Upper lobe of left lung (tissue), 6 donors: ENCODE results near the gene LARGE1. TPM values are rescaled to one million over a fixed set of nuclear protein-coding genes. Genes with fewer than 3 reads are reported as not detected.
A peak's percentile ranks its signal among the peaks of the same experiment; 100 is the strongest.

Experiments used
- ATAC-seq, 2 donors: fragments of 200-7000 bp; cut with Tn5 transposase; one replicate each; pipeline ENCODE4 v1.9.1; 2022; ENCODE audit warnings: mild to moderate bottlenecking in 2 of 2, moderate library complexity in 2 of 2; ENCODE audit not compliant: low FRiP score in 2 of 2
- DNase-seq, 2 donors: peaks; one replicate each; pipeline ENCODE4 v3.0.0-alpha.2; 2019 to 2020
- H3K27ac ChIP-seq, 4 donors: fragments of 200-600 bp; sonication (generic); one replicate each; pipeline ENCODE4 v1.5.1; 2016 to 2019
- H3K27me3 ChIP-seq, 4 donors: fragments of 200-600 bp; sonication (generic); one replicate each; pipeline ENCODE4 v1.5.1; 2017 to 2019
- H3K36me3 ChIP-seq, 4 donors: fragments of 200-600 bp; sonication (generic); one replicate each; pipeline ENCODE4 v1.5.1; 2016 to 2019
- H3K4me1 ChIP-seq, 4 donors: fragments of 200-600 bp; sonication (generic); one replicate each; pipeline ENCODE4 v1.5.1; 2018 to 2019
- H3K4me3 ChIP-seq, 4 donors: fragments of 200-600 bp; sonication (generic); one replicate each; pipeline ENCODE4 v1.5.1; 2017 to 2019; ENCODE audit warnings: mild to moderate bottlenecking in 2 of 4, moderate library complexity in 1 of 4
- H3K9me3 ChIP-seq, 4 donors: fragments of 200-600 bp; sonication (generic); one replicate each; pipeline ENCODE4 v1.5.1; 2018 to 2019
- CTCF ChIP-seq, 6 experiments: fragments of 450-650 bp in 4 of 6; fragments of 200-600 bp in 2 of 6; sonication (generic) in 2 of 6; IDR thresholded peaks; one replicate each; pipeline ENCODE4 v1.5.1; 2016 to 2019; ENCODE audit warnings: antibody characterized with exemption in 6 of 6
- EP300 ChIP-seq, 4 donors: sonication (generic); formaldehyde crosslinking; IDR thresholded peaks; one replicate each; pipeline ENCODE4 v1.5.1; 2017; ENCODE audit warnings: antibody characterized with exemption in 4 of 4, control low read depth in 2 of 4
- POLR2A ChIP-seq, 4 donors: fragments of 450-650 bp; IDR thresholded peaks; one replicate each; pipeline ENCODE4 v1.5.1; 2016 to 2017; ENCODE audit warnings: antibody characterized with exemption in 4 of 4, mild to moderate bottlenecking in 2 of 4
- POLR2AphosphoS5 ChIP-seq, 2 donors: sonication (generic); formaldehyde crosslinking; IDR thresholded peaks; one replicate each; pipeline ENCODE4 v1.5.1; 2017; ENCODE audit warnings: antibody characterized with exemption in 2 of 2
- WGBS, 2 donors: methylation state at CpG; one replicate each; pipeline ENCODE4 v1.1.5; 2017 to 2018; 5-methylcytosine and 5-hydroxymethylcytosine counted together
- total RNA-seq, 6 donors: library from RNA; depleted of rRNA in 4 of 6; stranded (reverse); fragments of >200 nt in 4 of 6; gene quantifications; one replicate each; pipeline versions ENCODE4 v1.1.0 to v1.2.1, GENCODE V29; 2016 to 2021
- donor health status: DM: no; HTN: no; CAD: no; lungs with moderate emphysema.
- donor health status: DM: no; HTN: yes; CAD: no; lungs with severe emphysema.

The LARGE1 gene
- total RNA-seq, 6 donors from 2014 or later, result 14.0 to 56.6 (median 25.3) TPM

GRCh38 chr22:33927752-33928151 lies 7.5 kb upstream of the LARGE1 start:
- ATAC-seq (no peak), DNase-seq (no peak)
- Histone ChIP-seq H3K27ac (no peak overlapping the region), H3K9me3 (no peaks in the 10 kb centered on the region), H3K4me1 (peaks cover 5 to 15% (median 9%) of the 10 kb centered on the region in 4 donors), H3K36me3 (no peaks in the 10 kb centered on the region), H3K27me3 (no peaks in the 10 kb centered on the region), H3K4me3 (no peak overlapping the region)
- TF ChIP-seq POLR2A (IDR thresholded peaks at IDR 0.05), result no peak
- no peak for TF ChIP-seq EP300 (IDR thresholded peaks at IDR 0.05)
- 92 to 94% methylated on average over 5 of the region's 5 CpGs for WGBS, 2 donors

GRCh38 chr22:33925194-33925593 lies 4.9 kb upstream of the LARGE1 start:
- H3K4me3 ChIP-seq, result no peak overlapping the region
- TF ChIP-seq CTCF (IDR thresholded peaks at IDR 0.05) (no peak), EP300 (IDR thresholded peaks at IDR 0.05) (no peak)
- H3K27me3 ChIP-seq, result peaks cover 0 to under 1% (median 0%) of the 10 kb centered on the region in 4 donors
- no peaks in the 10 kb centered on the region for H3K9me3 ChIP-seq
- ATAC-seq (no peak), DNase-seq (no peak)
- H3K27ac ChIP-seq, result no peak overlapping the region
- WGBS, 2 donors, result 71 to 96% methylated on average over 4 of the region's 4 CpGs
- no peaks in the 10 kb centered on the region for H3K36me3 ChIP-seq
- peaks cover 10 to 19% (median 14%) of the 10 kb centered on the region in 4 donors for H3K4me1 ChIP-seq

GRCh38 chr22:33923660-33924246 lies 3.5 kb upstream of the LARGE1 start:
- 37 to 38% methylated on average over 17 of the region's 17 CpGs for WGBS, 2 donors
- Histone ChIP-seq H3K4me1 (peaks cover 12 to 31% (median 23%) of the 10 kb centered on the region in 4 donors), H3K4me3 (no peak overlapping the region), H3K27ac (no peak overlapping the region), H3K27me3 (peaks cover 0 to 6% (median 2%) of the 10 kb centered on the region in 4 donors), H3K9me3 (no peaks in the 10 kb centered on the region), H3K36me3 (no peaks in the 10 kb centered on the region)
- TF ChIP-seq POLR2AphosphoS5 (IDR thresholded peaks at IDR 0.05), result no peak
- peak in 5 of 6 experiments; percentile 61 to 71 (median 65) for TF ChIP-seq CTCF (IDR thresholded peaks at IDR 0.05)
- TF ChIP-seq EP300 (IDR thresholded peaks at IDR 0.05), result no peak
- no peak for TF ChIP-seq POLR2A (IDR thresholded peaks at IDR 0.05)
- no peak for ATAC-seq
- peak in 1 of 2 donors; percentile 68 for DNase-seq

- WGBS, 2 donors, result 3% methylated on average over 5 of the region's 5 CpGs
- Histone ChIP-seq H3K27me3 (peaks cover 0 to 6% (median 2%) of the 10 kb centered on the region in 4 donors), H3K27ac (no peak overlapping the region), H3K9me3 (no peaks in the 10 kb centered on the region), H3K4me3 (peak overlapping the region in 3 of 4 donors; percentile 75 to 87 (median 83)), H3K4me1 (peaks cover 12 to 37% (median 28%) of the 10 kb centered on the region in 4 donors), H3K36me3 (no peaks in the 10 kb centered on the region)
- ATAC-seq (no peak), DNase-seq (no peak)
- TF ChIP-seq CTCF (IDR thresholded peaks at IDR 0.05) (no peak), EP300 (IDR thresholded peaks at IDR 0.05) (no peak), POLR2A (IDR thresholded peaks at IDR 0.05) (no peak), POLR2AphosphoS5 (IDR thresholded peaks at IDR 0.05) (no peak)
These were observed 2.8 kb upstream of the LARGE1 start for GRCh38 chr22:33923033-33923432.

- H3K27me3 ChIP-seq, result peaks cover 0 to 6% (median 2%) of the 10 kb centered on the region in 4 donors
- H3K4me3 ChIP-seq, result peak overlapping the region; percentile 63 to 87 (median 79)
- no peaks in the 10 kb centered on the region for H3K9me3 ChIP-seq
- no peak for ATAC-seq
- TF ChIP-seq POLR2AphosphoS5 (IDR thresholded peaks at IDR 0.05) (no peak), POLR2A (IDR thresholded peaks at IDR 0.05) (no peak), EP300 (IDR thresholded peaks at IDR 0.05) (no peak), CTCF (IDR thresholded peaks at IDR 0.05) (no peak)
- 0 to 4% methylated on average over 1 to 22 of the region's 23 CpGs for WGBS, 2 donors
- H3K27ac ChIP-seq, result peak overlapping the region; percentile 53 to 81 (median 72)
- H3K36me3 ChIP-seq, result no peaks in the 10 kb centered on the region
- H3K4me1 ChIP-seq, result peaks cover 12 to 44% (median 30%) of the 10 kb centered on the region in 4 donors
- DNase-seq, result peak; percentile 25 to 69
These were observed 2.0 kb upstream of the LARGE1 start for GRCh38 chr22:33922349-33922681.
